HepG2 (cell line): ENCODE results near the gene FBXL7. TPM values are rescaled to one million over a fixed set of nuclear protein-coding genes. Genes with fewer than 3 reads are reported as not detected.

ENCODE experiments used
- ATAC-seq: fragments of 200-7000 bp; cut with Tn5 transposase; 3 replicates; pipeline ENCODE4 v1.9.1; 2020; ENCODE audit warnings: mild to moderate bottlenecking, moderate library complexity
- BruUV-seq: library from RNA; stranded (reverse); fragments of 400-500 nt; replicated peaks from 2 replicates; lab custom pipeline; 2021; lab: Mats Ljungman, UMichigan
- CTCF ChIA-PET: fragments of 300-600 bp; formaldehyde crosslinking; extraction: SDS; loops from one replicate; lab custom pipeline; 2021; ENCODE audit warnings: low total read pairs, inconsistent platforms, low intra/inter-chr PET ratio; lab: Yijun Ruan, JAX
- POLR2A ChIA-PET: fragments of 350-600 bp; sonication (Branson Sonifier 250); formaldehyde crosslinking; loops from one replicate; lab custom pipeline; 2020; ENCODE audit warnings: antibody characterized with exemption, inconsistent platforms; lab: Yijun Ruan, JAX
- DNase-seq: peaks from one replicate; pipeline ENCODE4 v3.0.0-alpha.2; 2015; ENCODE audit warnings: low spot score
- FAIRE-seq: peaks from 3 replicates; lab custom pipeline; 2011; peaks lifted over from hg19 to GRCh38; lab: Jason Lieb, UNC
- H2AFZ ChIP-seq: one replicate; pipeline ENCODE4 v1.6.1; 2011; ENCODE audit warnings: low read length, inconsistent platforms
- H3K27ac ChIP-seq: fragments of 300-600 bp; 3 replicates; pipeline ENCODE4 v1.8.0; 2011; ENCODE audit warnings: mixed run types, mild to moderate bottlenecking, mixed read lengths, low read length, inconsistent platforms; ENCODE audit not compliant: insufficient read depth; ENCODE audit errors: extremely low read length
- H3K27me3 ChIP-seq, 2 experiments: fragments of 200-600 bp in 1 of 2; 2 replicates in 1 of 2; 3 replicates in 1 of 2; pipeline versions ENCODE4 v1.6.0 to v1.8.0; 2011; ENCODE audit warnings: low read length in 2 of 2, mild to moderate bottlenecking in 2 of 2, moderate library complexity in 2 of 2, inconsistent platforms in 1 of 2; ENCODE audit not compliant: insufficient read depth in 2 of 2, control insufficient read depth in 1 of 2
- H3K36me3 ChIP-seq, 2 experiments: fragments of 200-600 bp in 1 of 2; replicated peaks in 1 of 2; 2 replicates in 1 of 2; 3 replicates in 1 of 2; pipeline versions ENCODE4 v1.5.1 to v1.8.0; 2011; ENCODE audit warnings: low read length in 2 of 2, inconsistent platforms in 1 of 2; ENCODE audit not compliant: insufficient read depth in 2 of 2, control insufficient read depth in 1 of 2
- H3K4me1 ChIP-seq: 2 replicates; pipeline ENCODE4 v1.5.1; 2012; ENCODE audit warnings: low read length, inconsistent platforms; ENCODE audit not compliant: insufficient read depth
- H3K4me2 ChIP-seq: 2 replicates; pipeline ENCODE4 v1.6.0; 2011; ENCODE audit warnings: low read depth, low read length, inconsistent platforms
- H3K4me3 ChIP-seq, 3 experiments: fragments of 200-600 bp in 1 of 3; sonication (generic), shearing (Covaris generic) in 1 of 3; replicated peaks in 1 of 3; 2 replicates each; pipeline ENCODE4 v1.5.1; 2011 to 2016; ENCODE audit warnings: low read length in 3 of 3, inconsistent platforms in 2 of 3, low read depth in 2 of 3, mild to moderate bottlenecking in 2 of 3, control low read depth in 1 of 3, mixed read lengths in 1 of 3; ENCODE audit not compliant: insufficient read depth in 1 of 3
- H3K79me2 ChIP-seq: one replicate; pipeline ENCODE4 v1.6.1; 2011; ENCODE audit warnings: low read length, inconsistent platforms; ENCODE audit not compliant: insufficient read depth
- H3K9ac ChIP-seq: 2 replicates; pipeline ENCODE4 v1.6.0; 2011; ENCODE audit warnings: mild to moderate bottlenecking, low read depth, low read length, inconsistent platforms; ENCODE audit not compliant: insufficient read depth
- H3K9me3 ChIP-seq: 2 replicates; pipeline ENCODE4 v1.5.1; 2012; ENCODE audit warnings: mild to moderate bottlenecking, low read length
- H4K20me1 ChIP-seq: 2 replicates; pipeline ENCODE4 v1.6.0; 2011; ENCODE audit warnings: inconsistent platforms, mild to moderate bottlenecking, low read length, moderate library complexity; ENCODE audit not compliant: insufficient read depth
- CTCF ChIP-seq: sonication (generic); formaldehyde crosslinking; IDR thresholded peaks from 2 replicates; pipeline ENCODE4 v1.5.0; 2020; ENCODE audit warnings: mild to moderate bottlenecking, missing genetic modification reagents, moderate library complexity
- NONO ChIP-seq, 2 experiments: fragments of 450-650 bp in 1 of 2; sonication (generic) in 1 of 2; formaldehyde crosslinking in 1 of 2; IDR thresholded peaks in 1 of 2; conservative IDR thresholded peaks in 1 of 2; 2 replicates each; pipeline versions ENCODE4 v1.6.1 to v1.8.0; 2017 to 2022; ENCODE audit warnings: mild to moderate bottlenecking in 1 of 2, missing genetic modification reagents in 1 of 2, moderate library complexity in 1 of 2
- RELA ChIP-seq: sonication (generic); formaldehyde crosslinking; IDR thresholded peaks from 2 replicates; pipeline ENCODE4 v1.4.0; 2020; ENCODE audit warnings: missing genetic modification reagents
- SALL1 ChIP-seq: sonication (generic); formaldehyde crosslinking; IDR thresholded peaks from 2 replicates; pipeline ENCODE4 v1.8.0; 2022; ENCODE audit warnings: mild to moderate bottlenecking, missing genetic modification reagents
- SUZ12 ChIP-seq: fragments of 150-350 bp; IDR thresholded peaks from 2 replicates; pipeline ENCODE4 v1.6.1; 2014; ENCODE audit warnings: low read depth, low read length
- THAP9 ChIP-seq: sonication (generic); formaldehyde crosslinking; IDR thresholded peaks from 2 replicates; pipeline ENCODE4; 2020; ENCODE audit warnings: missing genetic modification reagents, mild to moderate bottlenecking, borderline replicate concordance
- ZNF143 ChIP-seq: sonication (generic); formaldehyde crosslinking; IDR thresholded peaks from 2 replicates; pipeline ENCODE4 v1.4.0; 2020; ENCODE audit warnings: missing genetic modification reagents
- ZNF280D ChIP-seq: sonication (generic); formaldehyde crosslinking; IDR thresholded peaks from 2 replicates; pipeline ENCODE4 v1.5.1; 2020; ENCODE audit warnings: mild to moderate bottlenecking, missing genetic modification reagents
- ZNF740 ChIP-seq: sonication (generic); formaldehyde crosslinking; IDR thresholded peaks from 2 replicates; pipeline ENCODE4 v1.4.0; 2020; ENCODE audit warnings: missing genetic modification reagents
- WGBS: methylation state at CpG from one replicate; pipeline ENCODE4 v1.1.6; 2017; ENCODE audit warnings: low lambda C conversion rate; 5-methylcytosine and 5-hydroxymethylcytosine counted together
- in situ Hi-C: cut with HindIII; loops from 2 replicates; pipeline ENCODE4 v1.10.0; 2017; ENCODE audit warnings: low pct_unique_long_range_greater_than_20kb; ENCODE audit not compliant: extremely low pct_ligation_motif_present
- intact Hi-C: fragments of 100-400 bp; cut with micrococcal nuclease; formaldehyde crosslinking; loops from one replicate; pipeline ENCODE4 v1.10.0; 2022; ENCODE audit not compliant: unreplicated experiment
- polyA plus RNA-seq, 8 experiments: library from polyadenylated mRNA; depleted of rRNA in 3 of 8; stranded (reverse) in 7 of 8; unstranded in 1 of 8; fragments of >200 nt; fragmentation: Illumina TruSeq in 4 of 8; extraction: Trizol in 4 of 8; gene quantifications; 2 replicates each; pipeline versions ENCODE4 v1.2.1 to v1.2.3, GENCODE V29; 2011 to 2016; ENCODE audit warnings: low read depth in 4 of 8, missing spikeins in 1 of 8, mixed read lengths in 1 of 8; ENCODE audit not compliant: insufficient read depth in 1 of 8
- total RNA-seq, 5 experiments: library from RNA; depleted of rRNA; stranded (reverse); fragments of >200 nt; fragmentation: Illumina TruSeq; extraction: Trizol; gene quantifications; 2 replicates each; pipeline ENCODE4 v1.2.3, GENCODE V29; 2016; ENCODE audit warnings: low read depth in 1 of 5

FBXL7 gene
- total and polyA plus RNA-seq, 2 of the 13 experiments (the other 11 are each of a cell fraction or from before 2014, with no cell fraction given), result 0.07 TPM; not detected in 1

GRCh38 chr5:15598294-15598902, 98.4 kb downstream of the FBXL7 start:
- BruUV-seq, result no TSS peak
- peak; percentile 7 for DNase-seq
- TF ChIP-seq NONO (IDR thresholded peaks at IDR 0.05) (no peak), NONO (CRISPR knock-in tag; conservative IDR thresholded peaks at IDR 0.05) (no peak), ZNF143 (CRISPR knock-in tag) (no peak), SALL1 (CRISPR knock-in tag) (no peak), CTCF (peak; percentile 24; the same call in 1 of the 2 replicates), ZNF740 (CRISPR knock-in tag) (no peak)
- TF ChIP-seq, all 625 proteins: peak for 1
- no peak overlapping the region for H3K4me2 ChIP-seq
- no peak overlapping the region for H3K9ac ChIP-seq
- ATAC-seq (peak; percentile 40; the same call in 1 of the 3 replicates), FAIRE-seq (peak; percentile 37)
- intact Hi-C loops (no loop called here), in situ Hi-C loops (no loop called here)
- no peaks in the 10 kb centered on the region for H4K20me1 ChIP-seq
- no peaks in the 10 kb centered on the region for H3K36me3 ChIP-seq
- H3K27ac ChIP-seq, result no peak overlapping the region
- no peaks in the 10 kb centered on the region for H3K4me1 ChIP-seq
- ChIA-PET POLR2A (no interaction called here), CTCF (no interaction called here)
- WGBS, result 13% methylated on average over 3 of the region's 3 CpGs
- H3K4me3 ChIP-seq, result no peak overlapping the region
- H3K27me3 ChIP-seq, result no peaks in the 10 kb centered on the region
- no peaks in the 10 kb centered on the region for H3K9me3 ChIP-seq
- H2AFZ ChIP-seq, result no peak overlapping the region
- no peaks in the 10 kb centered on the region for H3K79me2 ChIP-seq

- no peaks in the 10 kb centered on the region for H3K79me2 ChIP-seq
- BruUV-seq, result no TSS peak
- no peak overlapping the region for H3K4me3 ChIP-seq
- ChIA-PET POLR2A (no interaction called here), CTCF (no interaction called here)
- no peak for DNase-seq
- H3K4me2 ChIP-seq, result no peak overlapping the region
- H3K4me1 ChIP-seq, result no peaks in the 10 kb centered on the region
- no peak overlapping the region for H3K27ac ChIP-seq
- intact Hi-C loops, result no loop called here
- ATAC-seq, result no peak
- H3K9me3 ChIP-seq, result no peaks in the 10 kb centered on the region
- H3K9ac ChIP-seq, result no peak overlapping the region
- WGBS, result 21% methylated on average over 4 of the region's 4 CpGs
- H2AFZ ChIP-seq, result no peak overlapping the region
- H3K27me3 ChIP-seq, result no peaks in the 10 kb centered on the region; a peak in 1 of 5 replicates
- in situ Hi-C loops, result no loop called here
- FAIRE-seq, result no peak
- H4K20me1 ChIP-seq, result no peaks in the 10 kb centered on the region
- H3K36me3 ChIP-seq, result no peaks in the 10 kb centered on the region
- TF ChIP-seq THAP9, result no peak
- TF ChIP-seq RELA (CRISPR knock-in tag), result no peak
- TF ChIP-seq SUZ12, result no peak
- TF ChIP-seq ZNF280D (CRISPR knock-in tag), result no peak
Measured at GRCh38 chr5:15600035-15600434, 100.1 kb downstream of the FBXL7 start.
